GM12873 (cell line): Measurements from ENCODE around the gene MMAA.

Source experiments
- CTCF ChIP-seq: IDR thresholded peaks from 2 replicates; pipeline ENCODE4 v1.5.1; 2012; ENCODE audit warnings: low read depth, mild to moderate bottlenecking, moderate library complexity, low read length, control low read depth; ENCODE audit not compliant: insufficient read depth; ENCODE audit errors: missing control alignments

Gene MMAA

GRCh38 chr4:145656156-145656555 lies 37.0 kb downstream of the MMAA start:
- TF ChIP-seq CTCF = no peak

GRCh38 chr4:145660064-145660463 lies 40.9 kb downstream of the MMAA start:
- TF ChIP-seq CTCF = no peak

- no peak for TF ChIP-seq CTCF
Measured at GRCh38 chr4:145663194-145663593, 44.0 kb downstream of the MMAA start.

GRCh38 chr4:145665773-145666172 lies 46.6 kb downstream of the MMAA start:
- no peak for TF ChIP-seq CTCF

GRCh38 chr4:145670422-145670821 lies 51.2 kb downstream of the MMAA start:
- TF ChIP-seq CTCF = no peak

GRCh38 chr4:145679520-145679919 lies 60.3 kb downstream of the MMAA start:
- no peak for TF ChIP-seq CTCF

GRCh38 chr4:145679991-145680455 lies 60.8 kb downstream of the MMAA start, which contains the start of gene C4orf51:
TSS of gene C4orf51 (plus strand) at chr4:145680146. CDS start at chr4:145680204, 58 bp downstream.
- no peak for TF ChIP-seq CTCF

- TF ChIP-seq CTCF = no peak
Measured at GRCh38 chr4:145680902-145681301, 61.7 kb downstream of the MMAA start.
